IMR-90 (cell line): Measurements from ENCODE around the gene GFRA4. TPM values are rescaled to one million over a fixed set of nuclear protein-coding genes. Genes with fewer than 3 reads are reported as not detected.

ENCODE experiments used
- ATAC-seq: fragments of 200-7000 bp; cut with Tn5 transposase; 2 replicates; pipeline ENCODE4 v1.9.1; 2020; ENCODE audit warnings: low read depth, mild to moderate bottlenecking, moderate library complexity
- BruUV-seq: library from RNA; stranded (reverse); fragments of 400-500 nt; replicated peaks from 2 replicates; lab custom pipeline; 2021; lab: Mats Ljungman, UMichigan
- CTCF ChIA-PET: fragments of 300-600 bp; formaldehyde crosslinking; extraction: SDS; loops from one replicate; lab custom pipeline; 2021; ENCODE audit warnings: antibody characterized with exemption; lab: Yijun Ruan, JAX
- POLR2A ChIA-PET: fragments of 300-600 bp; sonication (Branson Sonifier 250); formaldehyde crosslinking; loops from one replicate; lab custom pipeline; 2022; ENCODE audit warnings: antibody characterized with exemption; ENCODE audit not compliant: unreplicated experiment; lab: Charles Lee
- DNase-seq: peaks from one replicate; pipeline ENCODE4 v3.0.0; 2013
- H2AFZ ChIP-seq: replicated peaks from 2 replicates; pipeline ENCODE3; 2013; ENCODE audit warnings: low read length, mild to moderate bottlenecking; ENCODE audit not compliant: poor library complexity
- H2AK5ac ChIP-seq: 2 replicates; pipeline ENCODE4 v1.6.1; 2013; ENCODE audit warnings: low read depth, low read length, inconsistent platforms
- H2AK9ac ChIP-seq: replicated peaks from 2 replicates; pipeline ENCODE3; 2013; ENCODE audit warnings: mild to moderate bottlenecking, low read depth, low read length, moderate library complexity; ENCODE audit not compliant: poor library complexity
- H2BK120ac ChIP-seq: 2 replicates; pipeline ENCODE4 v1.6.1; 2013; ENCODE audit warnings: low read depth, low read length, inconsistent platforms
- H2BK15ac ChIP-seq: 3 replicates; pipeline ENCODE4 v1.6.1; 2013; ENCODE audit warnings: low read depth, low read length, inconsistent platforms
- H2BK20ac ChIP-seq: 2 replicates; pipeline ENCODE4 v1.6.1; 2013; ENCODE audit warnings: low read depth, mild to moderate bottlenecking, inconsistent platforms, low read length, moderate library complexity
- H2BK5ac ChIP-seq: 2 replicates; pipeline ENCODE4 v1.6.1; 2013; ENCODE audit warnings: mild to moderate bottlenecking, low read depth, low read length, inconsistent platforms; ENCODE audit not compliant: poor library complexity, severe bottlenecking
- H3K14ac ChIP-seq: replicated peaks from 2 replicates; pipeline ENCODE4 v1.6.1; 2013; ENCODE audit warnings: low read depth, low read length, inconsistent platforms
- H3K18ac ChIP-seq: 2 replicates; pipeline ENCODE4 v1.6.1; 2013; ENCODE audit warnings: low read depth, low read length, control low read depth
- H3K23ac ChIP-seq: 2 replicates; pipeline ENCODE4 v1.6.1; 2013; ENCODE audit warnings: low read depth, low read length, inconsistent platforms
- H3K27ac ChIP-seq: 2 replicates; pipeline ENCODE4 v1.5.1; 2013; ENCODE audit warnings: mild to moderate bottlenecking, control low read depth, low read length; ENCODE audit not compliant: insufficient read depth
- H3K27me3 ChIP-seq: 2 replicates; pipeline ENCODE4 v1.6.1; 2013; ENCODE audit warnings: low read length; ENCODE audit not compliant: control insufficient read depth, insufficient read depth
- H3K36me3 ChIP-seq: 2 replicates; pipeline ENCODE4 v1.6.1; 2013; ENCODE audit warnings: low read length, mixed read lengths; ENCODE audit not compliant: control insufficient read depth, insufficient read depth
- H3K4ac ChIP-seq: 2 replicates; pipeline ENCODE4 v1.6.1; 2013; ENCODE audit warnings: low read depth, low read length, inconsistent platforms
- H3K4me1 ChIP-seq: 2 replicates; pipeline ENCODE4 v1.6.1; 2013; ENCODE audit warnings: low read length, mixed read lengths; ENCODE audit not compliant: control insufficient read depth, insufficient read depth
- H3K4me2 ChIP-seq: 2 replicates; pipeline ENCODE4 v1.6.1; 2013; ENCODE audit warnings: low read depth, mild to moderate bottlenecking, control low read depth, low read length, moderate library complexity
- H3K4me3 ChIP-seq: 2 replicates; pipeline ENCODE4 v1.5.1; 2013; ENCODE audit warnings: low read depth, mild to moderate bottlenecking, control low read depth, low read length, moderate library complexity; ENCODE audit not compliant: insufficient read depth
- H3K56ac ChIP-seq: 2 replicates; pipeline ENCODE4 v1.6.1; 2013; ENCODE audit warnings: low read length, inconsistent platforms; ENCODE audit not compliant: insufficient read depth; ENCODE audit errors: extremely low read depth
- H3K79me1 ChIP-seq, 2 experiments: 2 replicates each; pipeline ENCODE4 v1.6.1; 2013; ENCODE audit warnings: low read length in 2 of 2, inconsistent platforms in 1 of 2, low read depth in 1 of 2
- H3K9ac ChIP-seq: 2 replicates; pipeline ENCODE4 v1.6.1; 2013; ENCODE audit warnings: low read depth, low read length, control low read depth
- H3K9me1 ChIP-seq: 2 replicates; pipeline ENCODE4 v1.6.1; 2013; ENCODE audit warnings: low read length, inconsistent platforms; ENCODE audit not compliant: insufficient read depth
- H3K9me3 ChIP-seq: 2 replicates; pipeline ENCODE4 v1.6.1; 2013; ENCODE audit warnings: low read length; ENCODE audit not compliant: control insufficient read depth, insufficient read depth
- H4K20me1 ChIP-seq: 2 replicates; pipeline ENCODE4 v1.6.1; 2013; ENCODE audit warnings: low read length, inconsistent platforms; ENCODE audit not compliant: insufficient read depth
- H4K5ac ChIP-seq: 2 replicates; pipeline ENCODE4 v1.6.1; 2013; ENCODE audit warnings: mild to moderate bottlenecking, low read depth, low read length, control low read depth
- H4K8ac ChIP-seq, 2 experiments: 2 replicates each; pipeline ENCODE4 v1.6.1; 2013; ENCODE audit warnings: low read depth in 2 of 2, low read length in 2 of 2, control low read depth in 1 of 2, inconsistent platforms in 1 of 2
- H4K91ac ChIP-seq: 2 replicates; pipeline ENCODE4 v1.6.1; 2013; ENCODE audit warnings: low read depth, low read length, inconsistent platforms; ENCODE audit not compliant: insufficient read depth
- BHLHE40 ChIP-seq: fragments of 150-350 bp; IDR thresholded peaks from 2 replicates; pipeline ENCODE4 v1.6.1; 2016; ENCODE audit warnings: mild to moderate bottlenecking, low read depth, low read length
- CEBPB ChIP-seq: IDR thresholded peaks from 2 replicates; pipeline ENCODE4 v1.6.1; 2012; ENCODE audit warnings: low read depth, low read length, improper control_type of control experiment
- CTCF ChIP-seq: conservative IDR thresholded peaks from 2 replicates; pipeline ENCODE4 v1.5.1; 2012; ENCODE audit warnings: mild to moderate bottlenecking, low read depth, low read length, improper control_type of control experiment
- FOS ChIP-seq: fragments of 150-350 bp; IDR thresholded peaks from 2 replicates; pipeline ENCODE4 v1.6.1; 2016; ENCODE audit warnings: low read depth, low read length
- MAFK ChIP-seq: IDR thresholded peaks from 2 replicates; pipeline ENCODE4 v1.6.1; 2012; ENCODE audit warnings: low read depth, low read length, improper control_type of control experiment
- MAZ ChIP-seq: IDR thresholded peaks from 2 replicates; pipeline ENCODE4 v1.6.1; 2012; ENCODE audit warnings: low read depth, mild to moderate bottlenecking, low read length, improper control_type of control experiment, moderate library complexity, borderline replicate concordance
- MXI1 ChIP-seq: IDR thresholded peaks from 2 replicates; pipeline ENCODE4 v1.6.1; 2012; ENCODE audit warnings: low read depth, mild to moderate bottlenecking, low read length, moderate library complexity, borderline replicate concordance
- POLR2A ChIP-seq: IDR thresholded peaks from 2 replicates; pipeline ENCODE4 v1.6.1; 2012; ENCODE audit warnings: mild to moderate bottlenecking, low read depth, low read length
- RAD21 ChIP-seq: IDR thresholded peaks from 2 replicates; pipeline ENCODE4 v1.6.1; 2012; ENCODE audit warnings: low read length, improper control_type of control experiment
- RCOR1 ChIP-seq: IDR thresholded peaks from 2 replicates; pipeline ENCODE4 v1.6.1; 2012; ENCODE audit warnings: mild to moderate bottlenecking, low read length, improper control_type of control experiment; ENCODE audit not compliant: insufficient replicate concordance
- RFX5 ChIP-seq: IDR thresholded peaks from 2 replicates; pipeline ENCODE4 v1.8.0; 2012; ENCODE audit warnings: low read depth, mild to moderate bottlenecking, low read length, moderate library complexity
- SMC3 ChIP-seq: fragments of 150-350 bp; IDR thresholded peaks from 2 replicates; pipeline ENCODE4 v1.6.1; 2016; ENCODE audit warnings: low read depth, mild to moderate bottlenecking, antibody characterized with exemption, low read length, moderate library complexity
- WGBS, 2 experiments: methylation state at CpG; one replicate each; pipeline versions ENCODE4 v1.1.5 to v1.1.7; 2013; ENCODE audit warnings: missing lambda C conversion rate in 2 of 2; ENCODE audit not compliant: insufficient read length in 1 of 2; ENCODE audit errors: extremely low coverage in 2 of 2; 5-methylcytosine and 5-hydroxymethylcytosine counted together
- dilution Hi-C: fragments of 300-500 bp; cut with HindIII; formaldehyde crosslinking; loops from one replicate; pipeline ENCODE4 v1.14.3; 2018; ENCODE audit warnings: low sequenced_read_pairs; ENCODE audit not compliant: unreplicated experiment
- in situ Hi-C: fragments of 300-500 bp; cut with MboI; formaldehyde crosslinking; loops from 3 replicates; pipeline ENCODE4 v1.14.3; 2019; ENCODE audit warnings: low sequenced_read_pairs, inconsistent platforms, mixed read lengths
- intact Hi-C: fragments of 100-400 bp; cut with micrococcal nuclease; formaldehyde crosslinking; loops from 2 replicates; pipeline ENCODE4 v1.10.0; 2022
- polyA plus RNA-seq, 3 experiments: library from polyadenylated mRNA; depleted of rRNA; stranded (reverse); fragments of >200 nt; gene quantifications; 2 replicates each; pipeline ENCODE4 v1.2.3, GENCODE V29; 2012; ENCODE audit warnings: low replicate concordance in 1 of 3
- total RNA-seq: library from RNA; depleted of rRNA; stranded (reverse); fragments of >200 nt; gene quantifications from 2 replicates; pipeline ENCODE4 v1.2.3, GENCODE V29; 2012
- TF ChIP-seq, protein P1 (sequence below): fragments of 150-350 bp; IDR thresholded peaks from 2 replicates; pipeline ENCODE4 v1.6.1; 2017; ENCODE audit warnings: mild to moderate bottlenecking, antibody characterized with exemption, low read length, low read depth

The GFRA4 gene
- total and polyA plus RNA-seq, 2 of the 4 experiments (the other 2 are of a cell fraction): not detected

DNA sequence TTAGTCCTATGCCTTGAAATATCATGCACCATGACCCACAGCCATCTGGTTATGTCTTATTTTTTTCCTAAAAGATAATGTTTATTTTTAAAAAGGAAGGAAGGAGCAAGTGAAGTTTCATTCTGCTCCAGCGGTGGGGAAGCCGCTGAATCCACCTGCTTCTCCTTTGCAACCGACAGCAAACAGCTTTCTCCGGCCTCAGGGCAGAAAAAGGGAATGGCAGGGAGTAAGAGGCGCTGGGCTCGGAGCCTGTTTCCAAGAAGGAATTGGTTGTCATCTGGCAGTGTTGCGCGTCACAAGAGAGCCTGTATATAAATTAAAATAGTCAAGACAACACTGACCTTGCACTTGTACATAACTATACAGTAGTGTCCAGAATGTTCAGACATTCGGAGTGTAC lies 14.2 kb downstream of the GFRA4 start:
- ATAC-seq: no peak
- no peak overlapping the region for H3K14ac ChIP-seq
- peaks cover 17% of the 10 kb centered on the region for H3K36me3 ChIP-seq
- H4K8ac ChIP-seq: no peak overlapping the region
- no peak overlapping the region for H2BK120ac ChIP-seq
- H4K20me1 ChIP-seq: no peaks in the 10 kb centered on the region
- H3K9me1 ChIP-seq: peaks cover 7% of the 10 kb centered on the region; the same call in 1 of the 2 replicates
- CTCF ChIA-PET: no interaction called here
- intact Hi-C loops: no loop called here
- H4K5ac ChIP-seq: no peak overlapping the region
- dilution Hi-C loops: no loop called here
- H3K4me1 ChIP-seq: no peaks in the 10 kb centered on the region
- in situ Hi-C loops: no loop called here
- TF ChIP-seq, protein P1, sequence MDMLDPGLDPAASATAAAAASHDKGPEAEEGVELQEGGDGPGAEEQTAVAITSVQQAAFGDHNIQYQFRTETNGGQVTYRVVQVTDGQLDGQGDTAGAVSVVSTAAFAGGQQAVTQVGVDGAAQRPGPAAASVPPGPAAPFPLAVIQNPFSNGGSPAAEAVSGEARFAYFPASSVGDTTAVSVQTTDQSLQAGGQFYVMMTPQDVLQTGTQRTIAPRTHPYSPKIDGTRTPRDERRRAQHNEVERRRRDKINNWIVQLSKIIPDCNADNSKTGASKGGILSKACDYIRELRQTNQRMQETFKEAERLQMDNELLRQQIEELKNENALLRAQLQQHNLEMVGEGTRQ: no peak
- TF ChIP-seq MXI1 (no peak), RAD21 (no peak), RFX5 (no peak), MAZ (no peak), MAFK (no peak), RCOR1 (no peak), CTCF (no peak), POLR2A (no peak), SMC3 (no peak), FOS (no peak), CEBPB (no peak), BHLHE40 (no peak)
- no peak overlapping the region for H3K9ac ChIP-seq
- no peak overlapping the region for H3K18ac ChIP-seq
- H4K91ac ChIP-seq: no peak overlapping the region
- no peaks in the 10 kb centered on the region for H3K9me3 ChIP-seq
- no peak overlapping the region for H3K4ac ChIP-seq
- no peak overlapping the region for H3K27ac ChIP-seq
- no peaks in the 10 kb centered on the region for H3K79me1 ChIP-seq
- no peak overlapping the region for H2BK5ac ChIP-seq
- POLR2A ChIA-PET: no interaction called here
- no peak overlapping the region for H2AK9ac ChIP-seq
- H3K27me3 ChIP-seq: no peaks in the 10 kb centered on the region
- no peak overlapping the region for H3K23ac ChIP-seq
- BruUV-seq: no TSS peak
- no peak overlapping the region for H2AK5ac ChIP-seq
- no peak overlapping the region for H3K4me3 ChIP-seq
- H3K4me2 ChIP-seq: no peak overlapping the region
- WGBS, 2 experiments: 100% methylated on average over 2 of the region's 9 CpGs; no CpG with 5 or more reads in 1 of the 2 experiments
- no peak overlapping the region for H3K56ac ChIP-seq
- no peak for DNase-seq
- H2BK20ac ChIP-seq: no peak overlapping the region
- no peak overlapping the region for H2AFZ ChIP-seq
- no peak overlapping the region for H2BK15ac ChIP-seq
